Measurements from ENCODE around the gene TAF4.

DNA sequence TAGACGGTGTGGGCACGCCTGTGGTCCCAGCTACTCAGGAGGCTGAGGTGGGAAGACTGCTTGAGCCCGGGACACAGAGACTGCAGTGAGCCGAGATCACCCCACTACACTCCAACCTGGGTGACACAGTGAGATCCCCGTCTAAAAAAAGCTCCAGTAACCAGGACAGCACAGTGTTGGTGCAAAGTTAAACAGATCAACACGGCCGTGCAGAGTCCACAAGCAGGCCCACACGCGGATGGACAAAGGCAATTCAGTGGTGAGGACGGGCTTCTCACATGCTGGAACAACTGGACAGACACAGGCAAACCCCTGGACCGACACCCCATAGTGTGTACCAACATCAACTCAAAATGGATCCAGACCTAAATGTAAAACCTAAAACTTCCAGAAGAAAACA is 41.7 kb downstream of the TAF4 start:
- TF ChIP-seq, protein P1, sequence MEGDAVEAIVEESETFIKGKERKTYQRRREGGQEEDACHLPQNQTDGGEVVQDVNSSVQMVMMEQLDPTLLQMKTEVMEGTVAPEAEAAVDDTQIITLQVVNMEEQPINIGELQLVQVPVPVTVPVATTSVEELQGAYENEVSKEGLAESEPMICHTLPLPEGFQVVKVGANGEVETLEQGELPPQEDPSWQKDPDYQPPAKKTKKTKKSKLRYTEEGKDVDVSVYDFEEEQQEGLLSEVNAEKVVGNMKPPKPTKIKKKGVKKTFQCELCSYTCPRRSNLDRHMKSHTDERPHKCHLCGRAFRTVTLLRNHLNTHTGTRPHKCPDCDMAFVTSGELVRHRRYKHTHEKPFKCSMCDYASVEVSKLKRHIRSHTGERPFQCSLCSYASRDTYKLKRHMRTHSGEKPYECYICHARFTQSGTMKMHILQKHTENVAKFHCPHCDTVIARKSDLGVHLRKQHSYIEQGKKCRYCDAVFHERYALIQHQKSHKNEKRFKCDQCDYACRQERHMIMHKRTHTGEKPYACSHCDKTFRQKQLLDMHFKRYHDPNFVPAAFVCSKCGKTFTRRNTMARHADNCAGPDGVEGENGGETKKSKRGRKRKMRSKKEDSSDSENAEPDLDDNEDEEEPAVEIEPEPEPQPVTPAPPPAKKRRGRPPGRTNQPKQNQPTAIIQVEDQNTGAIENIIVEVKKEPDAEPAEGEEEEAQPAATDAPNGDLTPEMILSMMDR (conservative IDR thresholded peaks at IDR 0.05): no peak
- TF ChIP-seq ZFX (IDR thresholded peaks at IDR 0.05): no peak

All from C4-2B (cell line).